NCI-H2107 treated with DMSO at 0.1 percent for 48 hours (cell line): ENCODE measurements around the gene SHE.

ENCODE experiments used
- DNase-seq: peaks from one replicate; lab custom pipeline; 2025; ENCODE audit not compliant: unreplicated experiment; lab: John Stamatoyannopoulos, UW

Gene SHE

DNA sequence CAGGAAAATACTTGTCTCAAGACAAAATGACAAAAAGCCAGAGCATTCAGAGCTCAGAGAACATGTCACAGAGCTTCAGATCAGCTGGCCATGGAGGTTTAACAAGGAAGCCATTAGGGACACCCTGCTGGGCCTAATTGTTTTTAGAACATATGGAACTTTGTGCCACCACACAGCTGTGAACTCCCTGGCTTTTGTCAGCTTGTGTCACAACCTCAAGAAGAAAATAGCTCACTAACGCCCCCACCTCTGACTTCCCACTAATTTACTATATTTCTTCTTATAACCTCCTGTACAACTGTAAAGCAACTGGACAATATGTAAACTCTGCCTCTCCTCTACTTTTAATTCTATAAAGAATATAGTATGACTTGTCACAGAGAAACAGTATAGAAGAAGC is 21.2 kb downstream of the SHE start:
- DNase-seq = no peak

DNA sequence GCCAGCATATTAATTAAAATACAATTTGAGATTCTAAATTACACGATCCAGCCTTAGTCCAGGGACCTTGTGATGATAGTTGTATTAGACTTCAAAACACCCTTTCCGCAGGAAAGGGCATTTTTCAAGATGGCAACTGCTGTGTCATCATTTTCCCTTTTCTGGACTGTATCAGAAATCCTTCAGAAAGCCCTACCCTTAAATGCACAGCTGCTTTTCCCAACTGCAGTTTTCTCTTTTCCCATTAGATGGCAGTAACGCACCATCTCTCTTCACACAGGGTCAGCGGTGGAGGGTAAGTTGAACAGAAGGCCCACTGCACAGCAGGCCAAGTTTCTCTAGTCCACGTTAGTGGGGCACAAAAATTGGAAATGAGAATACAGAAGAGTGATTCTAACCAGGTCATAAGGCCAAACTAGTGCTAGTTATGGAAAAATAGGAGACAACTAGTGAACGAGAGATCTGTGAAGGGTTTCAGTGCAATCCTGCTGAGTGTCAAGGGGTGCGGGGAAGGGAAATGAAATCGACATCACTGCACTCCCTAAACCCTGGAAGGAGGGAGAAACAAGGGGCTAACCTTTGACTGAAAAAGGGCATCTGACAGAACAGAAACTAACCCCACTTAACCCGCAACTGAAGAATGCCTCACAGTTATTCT is 22.3 kb downstream of the SHE start:
- DNase-seq = peak; percentile 80

DNA sequence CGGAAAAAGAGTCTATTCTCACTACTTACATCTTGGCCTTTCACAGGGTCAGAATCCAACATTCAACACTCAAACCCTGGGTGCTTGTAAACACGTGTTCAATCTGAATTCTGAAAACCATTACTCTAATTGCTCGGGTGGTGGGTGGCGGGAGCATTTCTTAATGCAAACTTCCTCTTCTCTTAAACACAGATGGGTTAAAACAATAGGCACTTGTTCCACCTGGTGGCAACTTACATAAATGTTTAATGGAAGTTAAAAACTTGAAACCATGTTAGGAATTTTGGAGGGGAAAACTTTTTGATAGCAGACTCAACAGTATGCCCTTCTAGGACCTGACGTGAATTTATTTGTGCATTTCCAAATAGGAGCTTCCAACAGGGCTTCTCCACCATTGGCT is 23.6 kb downstream of the SHE start:
- DNase-seq = no peak

DNA sequence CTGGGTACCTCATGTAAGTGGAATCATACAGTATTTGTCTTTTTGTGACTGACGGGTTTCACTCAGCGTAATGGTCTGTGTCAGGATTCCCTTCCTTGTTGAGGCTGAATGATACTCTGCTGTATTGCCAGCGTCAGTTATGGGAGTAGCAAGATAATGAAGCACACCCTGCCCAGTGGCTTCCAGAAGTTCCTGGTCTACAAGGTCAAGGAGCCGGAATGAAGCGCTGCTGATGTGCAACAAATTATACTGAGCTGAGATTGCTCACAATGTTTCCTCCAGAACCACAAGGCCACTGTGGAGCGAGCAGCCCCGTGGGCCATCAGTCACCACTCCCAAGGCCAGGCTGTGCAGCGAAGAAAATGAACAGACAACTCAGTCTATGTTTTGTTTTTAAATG is 24.2 kb downstream of the SHE start:
- DNase-seq = no peak

DNA sequence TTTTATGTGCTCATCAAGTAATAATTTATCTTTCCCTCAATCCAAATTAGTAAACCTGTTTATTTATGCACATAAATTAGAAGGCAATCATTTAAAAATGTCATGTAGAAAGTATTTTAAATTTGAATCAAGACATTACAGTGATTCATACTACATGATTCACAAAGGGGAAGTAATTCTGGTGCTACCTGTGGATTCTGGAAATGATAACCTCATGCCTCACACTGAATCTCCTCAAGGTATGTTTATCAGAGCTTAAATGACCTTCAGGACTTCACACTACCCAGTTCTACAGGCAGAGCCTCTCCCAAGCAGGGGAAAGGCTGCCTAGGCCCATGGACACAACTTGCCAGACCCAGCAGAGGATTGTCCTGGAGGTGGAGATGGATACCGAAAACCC is 25.4 kb downstream of the SHE start:
- no peak for DNase-seq

DNA sequence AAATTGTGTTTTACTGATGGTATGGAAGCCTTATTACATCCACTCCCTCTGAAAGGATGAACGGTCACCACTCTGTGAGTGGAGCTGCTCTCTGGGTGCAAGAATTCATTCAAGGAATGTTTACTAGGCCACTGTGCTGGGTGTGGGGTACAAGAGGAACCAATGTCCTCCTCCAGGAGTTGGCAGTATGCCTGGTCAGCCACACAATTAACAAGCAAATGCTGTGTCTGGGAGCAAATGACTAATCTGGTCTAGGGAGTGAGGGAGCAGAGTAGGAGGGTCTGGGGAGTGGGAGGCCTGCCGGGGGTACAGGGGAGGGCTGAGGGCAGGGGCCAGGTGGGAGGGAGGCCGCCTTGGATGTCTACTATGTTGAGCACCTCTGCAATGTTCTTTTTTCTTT is 27.4 kb downstream of the SHE start:
- DNase-seq = no peak

DNA sequence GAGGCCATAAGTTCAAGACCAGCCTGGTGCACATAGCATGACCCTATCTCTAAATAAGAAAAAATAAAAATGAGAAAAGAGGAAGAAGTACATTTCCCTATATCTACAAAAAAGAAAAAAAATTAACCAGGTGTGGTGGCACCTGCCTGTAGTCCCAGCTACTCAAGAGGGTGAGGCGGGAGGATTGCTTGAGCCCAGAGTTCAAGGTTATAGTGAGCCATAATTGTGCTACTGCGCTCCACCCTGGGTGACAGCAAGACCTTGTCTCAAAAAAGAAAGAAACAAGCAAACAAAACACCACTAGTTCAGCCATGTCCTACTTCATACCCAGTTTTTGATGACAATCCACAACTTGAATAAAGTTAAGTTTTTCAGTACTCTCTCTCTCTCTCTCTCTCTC is 30.9 kb downstream of the SHE start:
- DNase-seq = no peak

DNA sequence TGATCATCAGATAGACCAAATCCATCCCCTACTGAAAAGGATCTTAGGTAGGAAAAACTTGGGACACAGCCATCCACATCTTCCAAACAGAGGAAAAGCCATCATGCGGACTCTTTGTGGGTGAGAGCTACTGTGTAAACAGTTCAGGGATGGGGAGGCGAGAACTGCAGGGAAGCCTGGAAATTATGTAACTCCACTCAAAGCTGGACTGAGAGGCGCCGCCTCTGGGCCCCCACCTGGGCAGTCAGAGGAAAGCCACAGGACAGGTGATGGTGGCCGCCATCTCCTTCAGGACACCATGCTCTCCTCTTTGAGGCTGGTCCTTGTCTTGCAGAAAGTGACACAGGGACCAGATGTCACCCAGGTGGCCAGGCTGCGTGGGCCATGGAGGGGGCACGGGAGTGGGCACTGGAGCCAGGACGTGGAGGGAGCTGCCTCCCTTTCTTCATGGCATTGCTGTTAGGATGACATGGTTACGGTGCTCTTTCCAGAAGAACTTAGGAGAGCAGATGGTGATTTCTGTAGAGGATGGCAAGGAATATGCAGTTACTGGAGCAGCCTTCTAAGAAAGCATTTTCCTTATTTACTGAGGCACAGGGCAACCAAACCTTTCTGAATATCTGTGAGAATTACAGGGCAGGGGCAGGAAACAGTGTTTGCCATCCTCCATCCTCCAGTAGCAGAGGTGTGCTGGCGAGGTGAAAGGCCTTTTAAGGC is 32.2 kb downstream of the SHE start:
- no peak for DNase-seq

DNA sequence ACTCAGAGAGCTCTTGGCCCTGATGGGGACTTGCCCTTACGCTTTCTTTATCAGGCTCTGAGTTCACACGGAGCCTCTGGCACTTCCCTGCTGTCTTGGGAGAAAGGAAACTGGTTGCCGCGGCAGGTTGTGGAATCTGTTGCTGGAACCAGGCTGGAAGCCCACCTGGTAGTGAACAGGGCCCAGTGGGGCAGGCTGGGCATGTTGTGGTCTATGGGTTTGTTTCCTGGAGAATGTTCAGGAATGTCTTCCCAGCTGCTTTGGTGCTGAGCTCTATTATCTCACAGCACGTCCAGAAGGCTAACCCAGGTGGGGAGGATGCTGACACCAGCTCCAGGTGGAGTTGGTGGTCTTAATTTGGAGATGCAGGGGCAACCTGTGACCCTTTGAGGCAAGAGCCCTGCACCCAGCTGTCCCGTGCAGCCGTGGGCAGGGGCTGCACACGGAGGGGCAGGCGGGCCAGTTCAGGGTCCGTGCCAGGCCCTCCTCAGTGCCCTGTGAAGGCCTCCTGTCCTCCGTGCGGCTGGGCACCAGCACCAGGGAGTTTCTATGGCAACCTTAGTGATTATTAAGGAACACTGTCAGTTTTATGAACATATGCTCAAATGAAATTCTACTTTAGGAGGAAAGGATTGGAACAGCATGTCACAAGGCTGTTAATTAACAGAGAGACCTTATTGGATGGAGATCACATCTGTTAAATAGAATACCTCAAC is 33.5 kb downstream of the SHE start:
- no peak for DNase-seq

DNA sequence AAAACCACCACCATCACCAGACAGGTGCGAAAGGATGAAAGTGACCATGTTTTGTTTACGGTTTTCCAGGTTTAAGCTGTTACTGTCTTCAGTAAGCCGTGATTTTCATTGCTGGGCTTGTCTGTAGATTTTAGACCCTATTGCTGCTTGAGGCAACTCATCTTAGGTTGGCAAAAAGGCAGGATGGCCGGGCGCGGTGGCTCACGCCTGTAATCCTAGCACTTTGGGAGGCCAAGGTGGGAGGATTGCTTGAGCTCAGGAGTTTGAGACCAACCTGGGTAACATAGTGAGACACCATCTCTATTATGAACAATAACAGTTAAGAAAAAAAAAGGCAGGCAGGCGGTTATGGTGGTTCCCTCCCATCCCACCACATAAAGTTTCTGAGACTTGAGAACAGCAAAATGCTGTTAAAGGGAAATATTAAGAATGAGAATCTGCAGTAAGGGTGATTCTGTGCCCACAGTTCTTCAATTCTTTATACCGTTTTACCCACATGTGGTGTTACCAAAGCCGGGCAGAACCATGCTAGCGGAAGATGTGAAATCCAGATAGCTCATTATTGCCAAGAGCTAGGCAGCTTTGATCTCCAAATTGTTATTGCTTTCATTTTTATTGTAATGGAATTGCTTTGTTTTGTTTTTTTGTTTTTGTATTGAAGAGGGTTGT is 34.6 kb downstream of the SHE start:
- no peak for DNase-seq

DNA sequence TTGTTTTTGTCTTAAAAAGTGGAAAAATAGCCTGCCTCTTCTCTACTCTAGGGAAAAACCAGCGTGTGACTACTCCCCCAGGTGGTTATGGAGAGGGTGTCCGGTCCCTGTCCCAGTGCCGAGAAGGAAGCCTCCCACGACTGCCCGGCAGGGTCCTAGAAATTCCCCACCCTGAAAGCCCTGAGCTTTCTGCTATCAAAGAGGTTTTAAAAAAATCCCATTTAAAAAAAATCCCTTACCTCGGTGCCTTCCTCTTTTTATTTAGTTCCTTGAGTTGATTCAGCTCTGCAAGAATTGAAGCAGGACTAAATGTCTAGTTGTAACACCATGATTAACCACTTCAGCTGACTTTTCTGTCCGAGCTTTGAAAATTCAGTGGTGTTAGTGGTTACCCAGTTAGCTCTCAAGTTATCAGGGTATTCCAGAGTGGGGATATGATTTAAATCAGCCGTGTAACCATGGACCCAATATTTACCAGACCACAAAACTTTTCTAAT is 35.2 kb downstream of the SHE start:
- DNase-seq = no peak

DNA sequence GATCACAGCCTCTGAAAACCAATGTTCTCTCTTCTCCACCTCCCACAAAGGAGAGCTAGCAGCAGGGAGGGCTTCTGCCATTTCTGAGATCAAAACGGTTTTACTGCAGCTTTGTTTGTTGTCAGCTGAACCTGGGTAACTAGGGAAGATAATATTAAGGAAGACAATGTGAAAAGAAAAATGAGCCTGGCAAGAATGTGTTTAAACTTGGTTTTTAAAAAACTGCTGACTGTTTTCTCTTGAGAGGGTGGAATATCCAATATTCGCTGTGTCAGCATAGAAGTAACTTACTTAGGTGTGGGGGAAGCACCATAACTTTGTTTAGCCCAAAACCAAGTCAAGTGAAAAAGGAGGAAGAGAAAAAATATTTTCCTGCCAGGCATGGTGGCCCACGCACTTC is 36.0 kb downstream of the SHE start:
- no peak for DNase-seq

DNA sequence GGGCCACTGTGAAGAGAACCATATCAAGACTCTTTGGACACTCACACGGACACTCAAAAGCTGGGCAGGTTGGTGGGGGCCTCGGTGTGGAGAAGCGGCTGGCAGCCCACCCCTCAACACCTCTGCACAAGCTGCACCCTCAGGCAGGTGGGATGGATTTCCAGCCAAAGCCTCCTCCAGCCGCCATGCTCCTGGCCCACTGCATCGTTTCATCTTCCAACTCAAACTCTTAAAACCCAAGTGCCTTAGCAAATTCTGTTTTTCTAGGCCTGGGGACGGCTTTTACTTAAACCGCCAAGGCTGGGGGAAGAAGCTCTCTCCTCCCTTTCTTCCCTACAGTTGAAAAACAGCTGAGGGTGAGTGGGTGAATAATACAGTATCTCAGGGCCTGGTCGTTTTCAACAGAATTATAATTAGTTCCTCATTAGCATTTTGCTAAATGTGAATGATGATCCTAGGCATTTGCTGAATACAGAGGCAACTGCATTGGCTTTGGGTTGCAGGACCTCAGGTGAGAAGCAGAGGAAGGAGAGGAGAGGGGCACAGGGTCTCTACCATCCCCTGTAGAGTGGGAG is 36.5 kb downstream of the SHE start:
- DNase-seq = no peak

DNA sequence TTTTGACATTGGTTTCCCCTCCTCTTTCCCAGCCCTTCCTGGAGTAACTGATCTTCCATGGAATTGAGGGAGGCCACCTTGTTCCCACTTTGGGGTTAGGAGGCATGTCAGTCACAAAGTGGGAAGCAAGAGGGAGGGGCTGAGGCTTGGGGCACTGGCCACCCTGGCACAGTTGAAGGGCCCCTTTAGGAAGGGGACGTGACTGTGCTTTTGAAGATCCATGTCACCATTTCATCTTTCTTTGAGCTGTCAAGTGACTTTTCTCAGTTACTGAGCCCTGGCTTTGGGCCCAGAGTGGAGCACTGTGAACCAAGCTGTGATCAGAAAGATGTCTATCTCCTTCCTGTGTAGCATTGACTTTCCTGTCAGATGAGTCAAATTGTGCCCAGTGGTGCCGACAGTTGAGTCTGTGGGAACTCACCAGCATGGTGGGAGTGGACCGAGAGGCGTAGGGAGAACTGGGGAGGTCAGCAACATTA is 38.7 kb downstream of the SHE start:
- DNase-seq = no peak

DNA sequence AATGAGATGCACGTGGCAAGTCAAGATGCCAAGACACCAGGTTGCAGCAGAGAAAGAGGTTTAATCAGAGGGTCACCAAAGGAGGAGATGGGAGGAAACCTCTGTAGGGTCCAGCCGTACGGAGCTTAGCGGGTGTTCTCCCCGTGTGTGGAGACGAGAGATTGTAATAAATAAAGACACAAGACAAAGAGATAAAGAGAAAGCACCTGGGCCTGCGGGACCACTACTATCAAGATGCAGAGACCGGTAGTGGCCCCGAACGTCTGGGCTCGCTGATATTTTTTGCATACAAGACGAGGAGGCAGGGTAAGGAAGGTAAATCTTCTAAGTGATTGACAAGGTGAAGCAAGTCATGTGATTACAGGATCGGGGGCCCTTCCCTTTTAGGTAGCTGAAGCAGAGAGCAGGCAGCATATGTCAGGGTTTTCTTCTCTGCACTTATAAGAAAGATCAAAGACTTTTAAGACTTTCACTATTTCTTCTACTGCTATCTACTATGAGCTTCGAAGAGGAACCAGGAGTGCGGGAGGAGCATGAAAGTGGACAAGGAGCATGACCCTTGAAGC is 41.4 kb downstream of the SHE start:
- no peak for DNase-seq

DNA sequence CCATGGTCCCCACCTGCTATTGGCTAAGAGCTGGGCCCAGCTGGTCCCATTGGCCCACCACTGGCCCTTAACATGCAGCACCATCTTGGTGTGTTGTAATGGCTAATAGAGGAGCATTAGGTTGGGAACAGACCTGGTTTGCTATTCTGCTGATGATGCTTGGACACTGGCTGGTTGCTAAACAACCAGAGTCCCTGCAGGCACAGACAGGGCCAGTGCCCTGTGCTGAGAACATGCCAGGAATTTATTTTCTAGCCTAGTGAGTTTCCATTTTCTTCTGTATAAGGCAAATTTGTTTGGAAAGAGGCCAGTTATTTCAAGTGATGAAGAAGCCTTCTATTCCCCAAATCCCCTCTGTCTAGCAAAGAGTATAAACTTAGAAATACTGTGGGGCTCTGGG is 43.1 kb downstream of the SHE start:
- no peak for DNase-seq

DNA sequence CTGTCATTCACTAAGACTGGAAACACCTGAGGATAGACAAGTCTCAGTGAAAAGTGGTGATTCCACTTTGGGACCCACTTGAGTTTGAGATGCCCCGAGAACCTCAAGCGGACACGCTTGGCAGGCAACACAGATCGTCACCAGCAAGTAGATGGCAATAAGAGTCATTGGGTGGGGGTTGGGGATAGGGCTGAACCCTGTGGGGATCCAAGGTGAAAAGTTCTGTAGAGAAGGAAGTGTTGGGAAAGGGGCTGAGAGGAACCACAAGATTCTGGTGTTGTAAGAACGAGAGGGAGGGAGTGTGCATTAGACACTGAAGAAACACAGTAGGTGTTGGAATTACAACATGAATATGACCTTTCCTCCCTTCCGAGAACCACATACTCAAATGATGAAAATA is 45.6 kb downstream of the SHE start:
- no peak for DNase-seq

DNA sequence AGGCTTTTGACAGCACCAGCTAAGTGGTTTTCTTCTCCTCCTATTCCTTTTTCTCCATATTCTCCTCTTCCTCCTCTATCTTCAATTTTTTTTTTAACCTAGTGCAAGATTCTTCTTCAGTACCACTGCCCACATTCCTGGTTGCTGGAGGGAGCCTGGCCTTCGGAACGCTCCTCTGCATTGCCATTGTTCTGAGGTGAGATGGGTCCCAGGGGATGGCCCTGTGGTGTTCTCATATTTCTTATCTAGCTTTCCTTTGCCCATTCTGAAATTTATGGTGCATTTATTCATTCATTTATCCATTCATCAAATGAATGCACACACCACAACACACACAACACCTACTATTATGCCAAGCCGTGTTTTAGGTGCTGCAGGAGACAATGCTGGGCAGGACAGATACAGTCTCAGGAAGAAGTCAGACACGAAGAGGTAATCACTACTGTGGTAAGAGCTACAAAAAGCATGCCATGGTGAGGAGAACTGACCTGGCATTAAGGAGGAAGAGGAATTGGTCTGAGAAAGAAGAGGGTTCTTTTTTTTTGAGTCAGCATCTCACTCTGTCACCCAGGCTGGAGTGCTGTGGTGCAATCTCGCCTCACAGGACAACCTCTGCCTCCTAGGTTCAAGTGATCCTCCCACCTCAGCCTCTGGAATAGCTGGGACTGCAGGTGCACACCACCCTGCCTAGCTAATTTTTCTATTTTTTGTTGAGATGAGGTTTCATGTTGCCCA is 47.7 kb downstream of the SHE start:
- DNase-seq = peak; percentile 89

DNA sequence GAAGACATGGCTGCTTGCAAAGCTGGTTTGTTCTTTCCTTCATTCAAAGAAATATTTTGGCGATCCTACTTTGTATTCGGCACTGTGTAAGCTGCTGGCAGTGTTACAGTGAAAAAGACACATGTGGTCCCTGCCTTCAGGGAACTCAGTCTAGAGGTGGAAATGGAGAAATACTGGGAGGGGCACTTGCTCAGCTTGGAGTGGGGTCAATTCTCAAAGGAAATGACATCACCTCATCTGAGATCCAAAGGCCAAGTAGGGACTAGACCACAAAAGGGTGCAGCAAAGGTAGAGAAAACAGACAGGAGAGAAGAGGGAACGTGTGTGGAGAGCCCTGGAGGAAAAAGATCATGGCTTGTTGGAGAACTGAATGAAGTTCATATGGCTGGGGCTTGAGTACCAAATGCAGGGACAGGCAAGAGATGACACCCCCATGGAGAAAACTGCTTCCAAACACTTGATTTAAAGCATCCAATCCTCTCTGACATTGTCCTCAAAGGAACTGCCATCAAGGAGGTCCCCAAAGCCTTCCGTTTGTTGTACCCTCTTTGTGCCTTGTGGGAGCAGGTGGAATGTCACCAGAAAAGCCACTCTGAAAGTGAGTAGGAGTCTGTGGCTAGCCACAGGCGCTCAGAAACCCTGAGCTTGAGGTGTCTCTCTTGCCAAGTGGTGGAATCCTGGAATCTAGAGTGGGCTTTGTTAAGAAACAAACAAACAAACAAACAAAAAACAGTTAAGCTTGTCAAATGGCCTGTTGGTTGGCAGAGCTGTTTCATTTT is 48.4 kb downstream of the SHE start:
- no peak for DNase-seq
